ENCODE measurements around the gene VSX2.

VSX2 gene

DNA sequence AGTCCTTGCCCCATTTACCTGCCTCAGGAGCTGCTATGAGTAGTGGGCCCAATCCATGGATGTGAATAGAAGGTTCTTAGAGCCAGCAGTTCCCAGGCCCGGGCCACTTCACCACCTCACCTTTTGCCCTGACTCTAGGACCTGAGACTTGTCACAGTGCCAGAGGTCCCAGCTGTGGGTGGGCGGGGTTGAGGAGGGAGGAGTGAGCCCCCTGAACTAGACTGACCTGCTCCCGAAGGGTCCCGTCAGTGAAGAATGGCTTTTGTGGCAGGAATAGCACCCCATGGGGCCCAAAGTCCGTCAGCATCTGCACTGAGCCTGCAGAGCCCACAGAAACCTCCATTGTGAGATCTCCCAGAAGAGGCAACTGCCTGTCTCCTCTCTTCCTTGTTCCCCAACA lies 50.6 kb downstream of the VSX2 start:
- no peak for DNase-seq (ENCODE audit: insufficient read length, low spot score)
- TF ChIP-seq, protein P1, sequence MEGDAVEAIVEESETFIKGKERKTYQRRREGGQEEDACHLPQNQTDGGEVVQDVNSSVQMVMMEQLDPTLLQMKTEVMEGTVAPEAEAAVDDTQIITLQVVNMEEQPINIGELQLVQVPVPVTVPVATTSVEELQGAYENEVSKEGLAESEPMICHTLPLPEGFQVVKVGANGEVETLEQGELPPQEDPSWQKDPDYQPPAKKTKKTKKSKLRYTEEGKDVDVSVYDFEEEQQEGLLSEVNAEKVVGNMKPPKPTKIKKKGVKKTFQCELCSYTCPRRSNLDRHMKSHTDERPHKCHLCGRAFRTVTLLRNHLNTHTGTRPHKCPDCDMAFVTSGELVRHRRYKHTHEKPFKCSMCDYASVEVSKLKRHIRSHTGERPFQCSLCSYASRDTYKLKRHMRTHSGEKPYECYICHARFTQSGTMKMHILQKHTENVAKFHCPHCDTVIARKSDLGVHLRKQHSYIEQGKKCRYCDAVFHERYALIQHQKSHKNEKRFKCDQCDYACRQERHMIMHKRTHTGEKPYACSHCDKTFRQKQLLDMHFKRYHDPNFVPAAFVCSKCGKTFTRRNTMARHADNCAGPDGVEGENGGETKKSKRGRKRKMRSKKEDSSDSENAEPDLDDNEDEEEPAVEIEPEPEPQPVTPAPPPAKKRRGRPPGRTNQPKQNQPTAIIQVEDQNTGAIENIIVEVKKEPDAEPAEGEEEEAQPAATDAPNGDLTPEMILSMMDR (IDR thresholded peaks at IDR 0.05; ENCODE audit: insufficient read depth, missing control alignments) = no peak
- no peak for FAIRE-seq

GRCh38 chr14:74290415-74290814 lies 51.2 kb downstream of the VSX2 start:
- no peak for FAIRE-seq
- no peak for DNase-seq (ENCODE audit: insufficient read length, low spot score)

DNA sequence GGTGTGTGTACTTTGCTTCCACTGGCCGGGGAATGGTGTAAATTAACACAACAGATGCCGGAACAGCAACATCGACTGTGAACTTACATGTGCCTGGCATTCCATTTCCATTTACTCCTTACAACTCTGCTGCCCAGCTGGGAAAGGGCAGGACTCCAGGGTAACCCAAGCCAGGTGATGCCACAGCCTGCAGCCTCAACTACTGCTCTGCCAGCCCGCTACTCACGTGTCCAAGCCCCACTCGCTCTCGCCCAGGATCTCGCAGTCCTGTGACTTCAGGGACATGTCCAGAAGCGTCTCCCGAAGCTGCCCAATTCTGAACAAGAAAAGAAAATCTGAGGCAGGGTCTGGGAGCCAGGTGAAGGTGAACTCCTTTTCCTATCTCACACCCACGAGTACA lies 52.8 kb downstream of the VSX2 start:
- FAIRE-seq (no peak), DNase-seq (ENCODE audit: insufficient read length, low spot score) (no peak)
- TF ChIP-seq, protein P1 (IDR thresholded peaks at IDR 0.05; ENCODE audit: insufficient read depth, missing control alignments) = no peak

More at GRCh38 chr14:74290415-74290814, 51.2 kb downstream of the VSX2 start:
- TF ChIP-seq, protein P1 (IDR thresholded peaks at IDR 0.05; ENCODE audit: insufficient read depth, missing control alignments) = peak; percentile 46

- DNase-seq (ENCODE audit: insufficient read length, low spot score) = no peak
- FAIRE-seq = no peak
- TF ChIP-seq, protein P1 (IDR thresholded peaks at IDR 0.05; ENCODE audit: insufficient read depth, missing control alignments) = no peak
Observed at GRCh38 chr14:74293606-74294005, 54.4 kb downstream of the VSX2 start.

- no peak for FAIRE-seq
- TF ChIP-seq, protein P1 (IDR thresholded peaks at IDR 0.05; ENCODE audit: insufficient read depth, missing control alignments) = no peak
- DNase-seq (ENCODE audit: insufficient read length, low spot score) = no peak
Observed at GRCh38 chr14:74296037-74296467, 56.8 kb downstream of the VSX2 start.

- DNase-seq (ENCODE audit: insufficient read length, low spot score) = no peak
- TF ChIP-seq, protein P1 (IDR thresholded peaks at IDR 0.05; ENCODE audit: insufficient read depth, missing control alignments) = no peak
Observed at GRCh38 chr14:74297986-74298385, 58.7 kb downstream of the VSX2 start.

DNA sequence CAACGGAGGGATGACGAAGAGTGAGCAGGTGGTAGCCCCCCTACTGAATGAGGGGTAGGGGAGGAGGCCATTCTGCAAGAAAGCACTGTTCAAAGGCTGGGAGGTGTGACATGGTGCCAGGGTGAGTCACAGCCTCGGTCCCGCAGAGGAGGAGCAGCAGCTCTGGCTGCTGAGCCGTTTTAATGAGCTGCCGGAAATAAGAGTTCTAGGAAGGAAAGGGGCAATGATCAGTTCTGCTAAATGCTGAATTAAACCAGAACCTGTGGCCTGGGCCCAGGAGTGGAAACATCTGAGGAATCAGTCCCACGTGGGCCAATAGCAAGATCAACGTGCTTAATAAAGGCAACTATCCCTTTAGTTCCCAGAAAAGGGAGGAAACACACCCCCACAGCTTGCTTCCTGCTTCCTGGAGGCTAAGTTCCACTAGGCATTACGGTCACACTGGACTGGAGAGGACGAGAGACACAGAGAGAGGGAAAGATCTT lies 59.9 kb downstream of the VSX2 start:
- TF ChIP-seq, protein P1 (IDR thresholded peaks at IDR 0.05; ENCODE audit: insufficient read depth, missing control alignments) = no peak
- FAIRE-seq (no peak), DNase-seq (ENCODE audit: insufficient read length, low spot score) (no peak)

More at GRCh38 chr14:74297986-74298385, 58.7 kb downstream of the VSX2 start:
- no peak for FAIRE-seq

Measured in D721Med (cell line).